ENCODE results near the gene PIK3R2. TPM values are rescaled to one million over a fixed set of nuclear protein-coding genes. Genes with fewer than 3 reads are reported as not detected.

The PIK3R2 gene
- total and polyA plus RNA-seq, 2 of the 8 experiments (the other 6 are each of a cell fraction or from before 2014, with no cell fraction given) = 21.7 to 57.1 TPM

- TF ChIP-seq MAX (IDR thresholded peaks at IDR 0.05) = no peak
- no peak for TF ChIP-seq SAP30 (IDR thresholded peaks at IDR 0.05; ENCODE audit: insufficient read depth, insufficient replicate concordance, low read length)
- TF ChIP-seq ASH2L (IDR thresholded peaks at IDR 0.05; ENCODE audit: low read length) = no peak
- no peak for TF ChIP-seq TCF12 (IDR thresholded peaks at IDR 0.05; ENCODE audit: low read depth, low read length)
- no peak for TF ChIP-seq KDM5A (IDR thresholded peaks at IDR 0.05; ENCODE audit: low read length)
- no peak for TF ChIP-seq GABPA (IDR thresholded peaks at IDR 0.05; ENCODE audit: borderline replicate concordance, insufficient read depth, low read length)
- no peak for TF ChIP-seq ATF3 (IDR thresholded peaks at IDR 0.05; ENCODE audit: insufficient read depth, low read depth, low read length)
- no peak for TF ChIP-seq TEAD4 (IDR thresholded peaks at IDR 0.05; ENCODE audit: low read depth, low read length)
Observed at GRCh38 chr19:18205200-18205892, 52.4 kb downstream of the PIK3R2 start (continued).
